SW 1271 (cell line): ENCODE measurements around the gene SPSB2.
"Not testable (repeated sequence)": the region's sequence is repeated elsewhere in the genome, so short reads cannot be mapped to it uniquely, and the experiment has no call there.

Experiments
- DNase-seq, 2 experiments: peaks; one replicate each; lab custom pipeline; 2025; lab: John Stamatoyannopoulos, UW

SPSB2 gene

GRCh38 chr12:6873094-6874014, at the start of gene SPSB2:
Gene SPSB2 (minus strand): TSS chr12:6873303. CDS start chr12:6872901, 402 bp downstream.
- DNase-seq: peak; percentile 95 to 97

- no peak for DNase-seq
Observed at GRCh38 chr12:6921996-6922946, 49.2 kb upstream of the SPSB2 start.

- DNase-seq: no peak
Observed at GRCh38 chr12:6921539-6921938, 48.4 kb upstream of the SPSB2 start.

- no peak for DNase-seq
Observed at GRCh38 chr12:6919588-6919987, 46.5 kb upstream of the SPSB2 start.

- DNase-seq: no peak
Observed at GRCh38 chr12:6917491-6918231, 44.6 kb upstream of the SPSB2 start.

- no peak for DNase-seq
Observed at GRCh38 chr12:6916426-6917200, 43.5 kb upstream of the SPSB2 start.

- DNase-seq: no peak
Observed at GRCh38 chr12:6915789-6916285, 42.7 kb upstream of the SPSB2 start.

GRCh38 chr12:6914947-6915788, 42.1 kb upstream of the SPSB2 start:
- DNase-seq: no peak

GRCh38 chr12:6914246-6914946, 41.3 kb upstream of the SPSB2 start, which contains the start of gene ENO2:
Gene ENO2 (plus strand): TSS chr12:6914580. CDS start chr12:6915833, 1,253 bp downstream.
- peak in 1 of 2 experiments; percentile 25 for DNase-seq

GRCh38 chr12:6912164-6912935, 39.2 kb upstream of the SPSB2 start:
- no peak for DNase-seq

GRCh38 chr12:6909421-6910145, 36.5 kb upstream of the SPSB2 start:
- no peak for DNase-seq

- not testable (repeated sequence) for DNase-seq
Observed at GRCh38 chr12:6908141-6908540, 35.0 kb upstream of the SPSB2 start.

- DNase-seq: no peak
Observed at GRCh38 chr12:6905414-6906040, 32.4 kb upstream of the SPSB2 start.

- peak; percentile 88 to 97 for DNase-seq
Observed at GRCh38 chr12:6904280-6905276, 31.5 kb upstream of the SPSB2 start, which contains the start of gene LRRC23. Gene LRRC23 (plus strand): TSS chr12:6904822. CDS start chr12:6905634, 812 bp downstream.

- no peak for DNase-seq
Observed at GRCh38 chr12:6903722-6904121, 30.6 kb upstream of the SPSB2 start.

- DNase-seq: no peak
Observed at GRCh38 chr12:6902448-6902847, 29.3 kb upstream of the SPSB2 start.
